Mucosa of stomach (tissue), 1 donor: Measurements from ENCODE around the gene HES1.
A peak's percentile ranks its signal among the peaks of the same experiment; 100 is the strongest.

Source experiments
- H3K27me3 ChIP-seq: one replicate; pipeline ENCODE4 v1.7.0; 2013; ENCODE audit warnings: mild to moderate bottlenecking, low read length; ENCODE audit not compliant: control insufficient read depth, insufficient read depth
- H3K36me3 ChIP-seq: one replicate; pipeline ENCODE4 v1.7.0; 2013; ENCODE audit warnings: low read length; ENCODE audit not compliant: control insufficient read depth, insufficient read depth
- H3K4me1 ChIP-seq: one replicate; pipeline ENCODE4 v1.7.0; 2013; ENCODE audit warnings: mild to moderate bottlenecking, low read length; ENCODE audit not compliant: control insufficient read depth, insufficient read depth
- H3K4me3 ChIP-seq: one replicate; pipeline ENCODE4 v1.7.0; 2013; ENCODE audit warnings: low read length
- H3K9ac ChIP-seq: one replicate; pipeline ENCODE4 v1.7.0; 2013; ENCODE audit warnings: mild to moderate bottlenecking, low read length, moderate library complexity
- H3K9me3 ChIP-seq: one replicate; pipeline ENCODE4 v1.7.0; 2013; ENCODE audit warnings: mild to moderate bottlenecking, low read length, moderate library complexity; ENCODE audit not compliant: control insufficient read depth
- donor health status: Pancreatic carcinoma.

HES1 gene

DNA sequence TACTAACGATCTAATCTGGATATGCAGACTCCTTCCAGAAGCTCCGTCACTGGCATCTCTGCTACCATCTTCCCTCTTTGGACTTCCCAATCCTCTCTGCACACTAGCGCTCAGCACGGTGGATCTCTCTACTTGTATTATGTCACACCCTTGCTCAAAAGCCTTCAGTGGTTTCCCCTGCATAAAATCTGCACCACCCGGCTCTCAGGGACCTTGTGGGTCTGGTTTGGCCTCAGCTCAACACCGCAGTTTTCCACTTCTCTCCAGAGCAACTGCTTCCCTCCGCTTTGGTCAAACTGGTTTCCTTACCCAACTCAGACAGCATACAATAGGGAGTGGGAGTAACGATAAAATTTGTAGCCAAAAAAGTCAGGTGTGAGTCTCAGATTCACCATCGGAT, 30.7 kb upstream of the HES1 start:
- Histone ChIP-seq H3K36me3 (no peaks in the 10 kb centered on the region), H3K9ac (no peak overlapping the region), H3K27me3 (no peaks in the 10 kb centered on the region), H3K4me3 (no peak overlapping the region), H3K4me1 (peaks cover 39% of the 10 kb centered on the region), H3K9me3 (no peaks in the 10 kb centered on the region)

GRCh38 chr3:194107107-194107506, 28.8 kb upstream of the HES1 start:
- no peaks in the 10 kb centered on the region for H3K27me3 ChIP-seq
- H3K4me1 ChIP-seq: peaks cover 23% of the 10 kb centered on the region
- H3K9me3 ChIP-seq: no peaks in the 10 kb centered on the region
- H3K36me3 ChIP-seq: no peaks in the 10 kb centered on the region
- no peak overlapping the region for H3K4me3 ChIP-seq
- no peak overlapping the region for H3K9ac ChIP-seq

- Histone ChIP-seq H3K27me3 (no peaks in the 10 kb centered on the region), H3K36me3 (no peaks in the 10 kb centered on the region), H3K9me3 (no peaks in the 10 kb centered on the region), H3K9ac (no peak overlapping the region), H3K4me1 (peaks cover 16% of the 10 kb centered on the region), H3K4me3 (no peak overlapping the region)
Observed at GRCh38 chr3:194109192-194109863, 26.6 kb upstream of the HES1 start.

- no peaks in the 10 kb centered on the region for H3K36me3 ChIP-seq
- no peaks in the 10 kb centered on the region for H3K9me3 ChIP-seq
- no peak overlapping the region for H3K9ac ChIP-seq
- no peak overlapping the region for H3K4me3 ChIP-seq
- H3K4me1 ChIP-seq: peaks cover 11% of the 10 kb centered on the region
- no peaks in the 10 kb centered on the region for H3K27me3 ChIP-seq
Observed at GRCh38 chr3:194110483-194110882, 25.5 kb upstream of the HES1 start.

- Histone ChIP-seq H3K4me1 (peaks cover 11% of the 10 kb centered on the region), H3K27me3 (no peaks in the 10 kb centered on the region), H3K4me3 (no peak overlapping the region), H3K9ac (no peak overlapping the region), H3K36me3 (no peaks in the 10 kb centered on the region), H3K9me3 (no peaks in the 10 kb centered on the region)
Observed at GRCh38 chr3:194111336-194111735, 24.6 kb upstream of the HES1 start.

GRCh38 chr3:194112120-194113106, 23.5 kb upstream of the HES1 start:
- no peaks in the 10 kb centered on the region for H3K9me3 ChIP-seq
- no peaks in the 10 kb centered on the region for H3K36me3 ChIP-seq
- no peaks in the 10 kb centered on the region for H3K27me3 ChIP-seq
- peaks cover 14% of the 10 kb centered on the region for H3K4me1 ChIP-seq
- H3K9ac ChIP-seq: peak overlapping the region; percentile 33
- no peak overlapping the region for H3K4me3 ChIP-seq

DNA sequence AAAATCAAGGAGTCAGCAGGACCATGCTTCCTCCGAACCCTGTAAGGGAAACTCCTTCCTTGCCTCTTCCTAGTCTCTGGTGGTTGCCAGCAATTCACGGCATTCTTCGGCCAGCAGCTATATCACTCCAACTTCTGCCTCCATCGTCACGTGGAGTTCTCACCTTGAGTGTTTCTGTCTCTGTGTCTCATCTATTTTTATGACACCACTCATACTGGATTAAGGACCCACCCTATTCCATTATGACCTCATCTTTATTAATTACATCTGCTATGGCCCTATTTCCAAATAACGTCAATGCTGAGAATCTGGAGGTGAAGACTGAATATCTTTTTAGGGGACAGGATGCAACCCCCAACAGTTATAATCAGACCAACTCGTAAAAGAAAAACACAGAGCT, 21.8 kb upstream of the HES1 start:
- H3K27me3 ChIP-seq: no peaks in the 10 kb centered on the region
- no peaks in the 10 kb centered on the region for H3K36me3 ChIP-seq
- H3K9ac ChIP-seq: no peak overlapping the region
- peaks cover 17% of the 10 kb centered on the region for H3K4me1 ChIP-seq
- no peaks in the 10 kb centered on the region for H3K9me3 ChIP-seq
- no peak overlapping the region for H3K4me3 ChIP-seq

GRCh38 chr3:194117104-194117845, 18.7 kb upstream of the HES1 start:
- no peak overlapping the region for H3K9ac ChIP-seq
- no peaks in the 10 kb centered on the region for H3K9me3 ChIP-seq
- no peaks in the 10 kb centered on the region for H3K27me3 ChIP-seq
- peaks cover 26% of the 10 kb centered on the region for H3K4me1 ChIP-seq
- no peaks in the 10 kb centered on the region for H3K36me3 ChIP-seq
- no peak overlapping the region for H3K4me3 ChIP-seq

DNA sequence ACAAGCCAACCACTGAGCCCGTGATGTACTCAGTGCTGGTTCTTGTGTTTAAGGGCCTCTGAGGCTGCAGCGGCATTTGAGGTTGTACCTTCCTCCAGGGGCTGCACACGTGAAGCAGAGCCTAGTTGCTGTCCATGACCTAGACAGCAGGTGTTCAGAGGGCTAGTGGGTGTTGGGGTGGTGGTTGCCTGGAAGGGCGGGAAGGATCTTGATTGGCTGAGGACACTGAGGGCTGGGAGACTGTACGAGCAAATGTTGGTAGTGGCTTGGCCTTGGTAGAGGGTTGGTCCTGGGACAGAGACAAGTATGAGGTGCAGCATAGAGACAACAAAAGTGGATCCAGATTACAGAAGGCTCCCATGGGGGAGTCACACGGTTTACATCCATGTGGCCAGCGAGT, 17.0 kb upstream of the HES1 start:
- no peaks in the 10 kb centered on the region for H3K9me3 ChIP-seq
- H3K9ac ChIP-seq: no peak overlapping the region
- no peaks in the 10 kb centered on the region for H3K27me3 ChIP-seq
- peaks cover 34% of the 10 kb centered on the region for H3K4me1 ChIP-seq
- H3K4me3 ChIP-seq: no peak overlapping the region
- H3K36me3 ChIP-seq: no peaks in the 10 kb centered on the region

DNA sequence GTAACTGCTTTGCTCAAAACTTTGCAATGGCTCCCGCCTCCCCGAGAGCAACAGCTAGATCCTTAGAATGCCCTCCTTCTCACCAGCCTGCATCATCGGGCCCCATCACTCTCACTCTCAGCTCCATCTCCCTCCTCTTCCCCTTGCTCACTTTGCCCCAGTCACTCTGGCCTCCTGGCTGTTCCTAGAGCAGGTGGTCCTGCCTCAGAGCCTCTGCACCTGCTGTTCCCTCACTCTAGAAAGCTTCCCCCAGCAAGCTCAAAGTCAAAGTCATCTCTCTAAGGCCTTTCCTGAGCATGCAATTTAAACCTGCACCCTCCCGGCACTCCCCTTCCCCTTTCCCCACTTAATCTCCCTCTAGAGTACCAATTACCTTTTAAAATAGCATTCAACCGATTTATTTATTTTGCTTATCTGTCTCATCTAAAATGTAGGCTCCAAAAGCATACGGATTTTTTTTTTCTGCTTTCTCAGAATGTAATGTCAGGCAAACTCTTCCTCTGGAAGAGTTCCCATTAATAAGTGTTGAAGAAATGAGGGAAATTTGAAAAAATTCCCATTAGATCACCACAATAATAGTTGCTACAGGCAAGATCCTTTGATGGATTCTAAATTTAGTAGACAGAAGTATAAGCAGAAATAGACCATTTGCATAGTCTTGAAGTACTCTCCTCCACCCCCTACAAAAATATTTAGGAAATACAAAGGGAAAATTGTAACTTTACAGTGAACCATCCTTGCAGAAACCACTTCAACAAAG, 15.9 kb upstream of the HES1 start:
- Histone ChIP-seq H3K4me3 (no peak overlapping the region), H3K4me1 (peaks cover 41% of the 10 kb centered on the region), H3K9ac (no peak overlapping the region), H3K27me3 (no peaks in the 10 kb centered on the region), H3K36me3 (no peaks in the 10 kb centered on the region), H3K9me3 (no peaks in the 10 kb centered on the region)
